Gastrocnemius medialis (tissue), 4 donors: ENCODE data around the gene APOLD1.
A peak's percentile ranks its signal among the peaks of the same experiment; 100 is the strongest.

ENCODE experiments used
- CTCF ChIP-seq, 5 experiments: fragments of 450-650 bp in 3 of 5; fragments of 200-600 bp in 2 of 5; sonication (generic) in 2 of 5; IDR thresholded peaks in 4 of 5; conservative IDR thresholded peaks in 1 of 5; 1 replicate in 4 of 5; 2 replicates in 1 of 5; pipeline ENCODE4 v1.5.1; 2016 to 2019; ENCODE audit warnings: antibody characterized with exemption in 5 of 5, mild to moderate bottlenecking in 3 of 5, moderate library complexity in 3 of 5
- POLR2A ChIP-seq, 2 donors: fragments of 450-650 bp; IDR thresholded peaks; one replicate each; pipeline ENCODE4 v1.6.1; 2017; ENCODE audit warnings: antibody characterized with exemption in 2 of 2, mild to moderate bottlenecking in 2 of 2, moderate library complexity in 2 of 2

- no peak for TF ChIP-seq CTCF (IDR thresholded peaks at IDR 0.05 in 4 of 5, conservative IDR thresholded peaks at IDR 0.05 in 1 of 5)
- TF ChIP-seq POLR2A (IDR thresholded peaks at IDR 0.05) = peak; percentile 17 to 48
Observed at GRCh38 chr12:12807970-12808702, 22.7 kb downstream of the APOLD1 start.
